GM21526 (cell line): ENCODE results near the gene MEPE.
"Not testable (repeated sequence)": the region's sequence is repeated elsewhere in the genome, so short reads cannot be mapped to it uniquely, and the experiment has no call there.

Source experiments
- ATAC-seq: cut with Tn5 transposase; IDR thresholded peaks from one replicate; pipeline ENCODE4 v1.9.1; 2021; ENCODE audit warnings: moderate library complexity; ENCODE audit not compliant: unreplicated experiment, low FRiP score

Gene MEPE

DNA sequence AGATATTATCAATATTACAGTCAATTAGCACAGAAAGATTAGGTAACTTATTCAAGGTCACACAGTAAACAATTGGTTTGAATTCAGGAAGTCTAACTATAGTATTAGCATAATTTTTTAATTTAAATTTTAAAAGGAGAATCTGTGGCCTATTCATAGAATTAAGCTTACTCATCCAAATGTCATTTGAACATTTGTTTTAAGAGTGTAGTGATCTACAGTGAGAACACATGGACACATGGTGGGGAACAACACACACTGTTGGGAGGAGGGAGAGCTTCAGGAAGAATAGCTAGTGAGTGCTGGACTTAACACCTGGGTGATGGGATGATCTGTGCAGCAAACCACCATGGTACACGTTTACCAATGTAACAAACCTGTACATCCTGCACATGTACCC, 48.3 kb downstream of the MEPE start:
- no peak for ATAC-seq

- no peak for ATAC-seq
Observed at GRCh38 chr4:87882321-87882720, 49.6 kb downstream of the MEPE start.

GRCh38 chr4:87882861-87883260, 50.1 kb downstream of the MEPE start:
- ATAC-seq = no peak

GRCh38 chr4:87884976-87885549, 52.3 kb downstream of the MEPE start:
- no peak for ATAC-seq

GRCh38 chr4:87886083-87886482, 53.3 kb downstream of the MEPE start:
- no peak for ATAC-seq

- ATAC-seq = not testable (repeated sequence)
Observed at GRCh38 chr4:87890753-87891152, 58.0 kb downstream of the MEPE start.

DNA sequence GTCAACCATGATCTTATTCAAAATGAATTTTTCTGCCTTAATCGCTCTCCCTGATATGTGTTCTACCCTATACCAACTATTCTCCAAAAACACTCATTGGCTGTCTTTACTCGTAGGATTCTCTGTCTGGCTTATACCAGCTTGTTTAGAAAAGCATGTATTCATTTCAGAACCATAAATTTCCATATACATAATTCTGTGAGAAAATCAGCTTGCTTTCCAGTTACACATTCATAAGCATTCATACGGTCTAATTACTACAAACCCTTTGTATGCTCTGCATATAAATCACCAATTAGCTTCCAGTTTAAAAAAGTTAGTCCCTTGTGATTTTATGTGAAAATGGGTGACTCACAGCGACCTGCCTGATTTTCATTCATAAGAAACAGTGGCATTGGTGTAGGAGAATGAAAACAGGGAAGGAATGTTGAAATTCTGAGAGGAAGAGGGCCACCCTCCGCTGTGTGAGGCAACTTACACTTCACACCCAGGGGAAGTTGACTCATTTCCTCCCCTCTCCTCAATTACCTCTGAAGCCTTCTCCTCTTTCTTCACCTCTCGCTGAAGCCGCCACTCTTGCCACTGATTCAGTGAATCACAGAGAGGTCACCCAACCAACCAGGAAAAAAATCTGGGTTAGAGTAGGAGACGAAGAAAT, 63.3 kb downstream of the MEPE start:
- no peak for ATAC-seq
